ENCODE measurements around the gene DDX41.

DDX41 gene

GRCh38 chr5:177507596-177508220, 9.1 kb downstream of the DDX41 start:
- TF ChIP-seq CTCF (IDR thresholded peaks at IDR 0.05; ENCODE audit: extremely low read depth, missing control alignments): peak; percentile 0
- DNase-seq (ENCODE audit: low spot score): no peak

- TF ChIP-seq CTCF (IDR thresholded peaks at IDR 0.05; ENCODE audit: extremely low read depth, missing control alignments): no peak
- DNase-seq (ENCODE audit: low spot score): no peak
Observed at GRCh38 chr5:177507165-177507564, 9.6 kb downstream of the DDX41 start.

- TF ChIP-seq CTCF (IDR thresholded peaks at IDR 0.05; ENCODE audit: extremely low read depth, missing control alignments): no peak
- DNase-seq (ENCODE audit: low spot score): no peak
Observed at GRCh38 chr5:177505075-177505474, 11.7 kb downstream of the DDX41 start.

- TF ChIP-seq CTCF (IDR thresholded peaks at IDR 0.05; ENCODE audit: extremely low read depth, missing control alignments): no peak
- DNase-seq (ENCODE audit: low spot score): no peak
Observed at GRCh38 chr5:177504086-177505056, 12.4 kb downstream of the DDX41 start.

- no peak for DNase-seq (ENCODE audit: low spot score)
- TF ChIP-seq CTCF (IDR thresholded peaks at IDR 0.05; ENCODE audit: extremely low read depth, missing control alignments): no peak
Observed at GRCh38 chr5:177503351-177504085, 13.2 kb downstream of the DDX41 start.

GRCh38 chr5:177502886-177503285, 13.9 kb downstream of the DDX41 start:
- no peak for TF ChIP-seq CTCF (IDR thresholded peaks at IDR 0.05; ENCODE audit: extremely low read depth, missing control alignments)
- DNase-seq (ENCODE audit: low spot score): no peak
